GM18520 (cell line): Measurements from ENCODE around the gene TRAIP.

Experiments
- ATAC-seq: cut with Tn5 transposase; IDR thresholded peaks from one replicate; pipeline ENCODE4 v1.9.1; 2021; ENCODE audit not compliant: unreplicated experiment

TRAIP gene

GRCh38 chr3:49876567-49876966, 20.2 kb upstream of the TRAIP start:
- ATAC-seq = no peak

- no peak for ATAC-seq
Observed at GRCh38 chr3:49873623-49874022, 17.3 kb upstream of the TRAIP start.

- ATAC-seq = no peak
Observed at GRCh38 chr3:49872801-49873281, 16.5 kb upstream of the TRAIP start.

GRCh38 chr3:49871531-49872153, 15.3 kb upstream of the TRAIP start:
- no peak for ATAC-seq

GRCh38 chr3:49869525-49870126, 13.3 kb upstream of the TRAIP start, which contains the start of gene CAMKV:
Gene CAMKV, minus strand, starts transcription at chr3:49869906. Its CDS starts 7,518 bp downstream, at chr3:49862388.
- ATAC-seq = no peak

- no peak for ATAC-seq
Observed at GRCh38 chr3:49868862-49869466, 12.6 kb upstream of the TRAIP start.

GRCh38 chr3:49867871-49868321, 11.5 kb upstream of the TRAIP start:
- ATAC-seq = no peak

GRCh38 chr3:49867400-49867799, 11.0 kb upstream of the TRAIP start:
- no peak for ATAC-seq

- no peak for ATAC-seq
Observed at GRCh38 chr3:49865198-49865784, 8.9 kb upstream of the TRAIP start.

GRCh38 chr3:49864505-49864904, 8.1 kb upstream of the TRAIP start:
- no peak for ATAC-seq

GRCh38 chr3:49859576-49860305, 3.4 kb upstream of the TRAIP start:
- no peak for ATAC-seq

- no peak for ATAC-seq
Observed at GRCh38 chr3:49855662-49856061, 702 bp downstream of the TRAIP start.

GRCh38 chr3:49845694-49846093, 10.7 kb downstream of the TRAIP start:
- no peak for ATAC-seq

- ATAC-seq = no peak
Observed at GRCh38 chr3:49844464-49845183, 11.7 kb downstream of the TRAIP start.

GRCh38 chr3:49842843-49843517, 13.4 kb downstream of the TRAIP start:
- no peak for ATAC-seq

- no peak for ATAC-seq
Observed at GRCh38 chr3:49841806-49842205, 14.6 kb downstream of the TRAIP start.

GRCh38 chr3:49841126-49841696, 15.2 kb downstream of the TRAIP start:
- ATAC-seq = no peak

GRCh38 chr3:49840388-49840787, 16.0 kb downstream of the TRAIP start:
- ATAC-seq = no peak

- no peak for ATAC-seq
Observed at GRCh38 chr3:49839193-49839809, 17.1 kb downstream of the TRAIP start.
